H1 (cell line): ENCODE data around the gene PTPN1. TPM values are rescaled to one million over a fixed set of nuclear protein-coding genes. Genes with fewer than 3 reads are reported as not detected.

Experiments
- CHD2 ChIP-seq: IDR thresholded peaks from 2 replicates; pipeline ENCODE4 v1.6.1; 2012; ENCODE audit warnings: low read length, improper control_type of control experiment
- KDM5A ChIP-seq: fragments of 200-600 bp; IDR thresholded peaks from 2 replicates; pipeline ENCODE4 v1.7.1; 2012; ENCODE audit warnings: mild to moderate bottlenecking, low read length, inconsistent platforms, mixed read lengths
- RAD21 ChIP-seq, 2 experiments: IDR thresholded peaks in 1 of 2; conservative IDR thresholded peaks in 1 of 2; 2 replicates each; pipeline ENCODE4 v1.6.1; 2011; ENCODE audit warnings: low read depth in 2 of 2, low read length in 2 of 2, improper control_type of control experiment in 1 of 2, inconsistent platforms in 1 of 2, mild to moderate bottlenecking in 1 of 2, moderate library complexity in 1 of 2
- SP2 ChIP-seq: IDR thresholded peaks from 2 replicates; pipeline ENCODE4 v1.6.1; 2012; ENCODE audit warnings: mild to moderate bottlenecking, low read length, inconsistent platforms
- polyA plus RNA-seq, 7 experiments: library from polyadenylated mRNA; depleted of rRNA in 3 of 7; stranded (reverse) in 5 of 7; unstranded in 2 of 7; fragments of >200 nt in 5 of 7; fragments of 200-250 nt in 2 of 7; gene quantifications; 1 replicate in 5 of 7; 2 replicates in 1 of 7; 4 replicates in 1 of 7; pipeline versions ENCODE4 v1.2.1 to v1.2.3, GENCODE V29; 2011 to 2013; ENCODE audit warnings: missing spikeins in 2 of 7, mixed read lengths in 2 of 7
- total RNA-seq: library from RNA; stranded (reverse); fragmentation: NEBNext Ultra II Directional; extraction: Animal tissue kit (Norgen Biotek cat#: 25700); gene quantifications from 2 replicates; pipeline ENCODE4 v1.2.1, GENCODE V29; 2021

PTPN1 gene
- total and polyA plus RNA-seq, 2 of the 8 experiments (the other 6 are each of a cell fraction or from before 2014, with no cell fraction given), result 18.6 to 32.1 TPM

DNA sequence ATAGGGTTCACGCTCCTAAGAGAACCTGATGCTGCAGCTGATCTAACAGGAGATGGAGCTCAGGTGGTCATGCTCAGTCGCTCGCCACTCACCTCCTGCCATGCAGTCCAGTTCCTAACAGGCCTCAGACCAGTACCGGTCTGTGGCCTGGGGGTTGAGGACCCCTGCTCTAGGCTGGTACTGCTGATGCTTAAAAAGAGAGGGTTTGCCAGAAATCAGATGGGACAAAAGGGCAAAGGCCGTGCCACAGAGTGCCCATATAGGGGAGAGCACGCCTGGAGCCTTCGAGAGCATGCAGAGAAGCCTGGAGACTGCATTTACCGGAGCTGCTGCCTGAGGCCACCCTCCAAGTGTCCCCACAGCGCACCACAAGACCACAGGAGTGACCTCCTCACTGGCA lies 75.5 kb downstream of the PTPN1 start (continued):
- no peak for TF ChIP-seq KDM5A
- TF ChIP-seq SP2, result no peak
- TF ChIP-seq RAD21 (IDR thresholded peaks at IDR 0.05 in 1 of 2, conservative IDR thresholded peaks at IDR 0.05 in 1 of 2; ENCODE audit: low read depth in 2 of 2, low read length in 2 of 2), result no peak
- no peak for TF ChIP-seq CHD2
